Activated T-helper 9 cell treated with anti-CD3 and anti-CD28 coated beads, Interleukin-2, amount 50 U/mL, for 16 hours (primary cell): ENCODE measurements around the gene CAMK2D.
A peak's percentile ranks its signal among the peaks of the same experiment; 100 is the strongest.

Source experiments
- DNase-seq: peaks from one replicate; pipeline ENCODE4 v3.0.0-alpha.2; 2020; ENCODE audit warnings: low read depth

The CAMK2D gene

DNA sequence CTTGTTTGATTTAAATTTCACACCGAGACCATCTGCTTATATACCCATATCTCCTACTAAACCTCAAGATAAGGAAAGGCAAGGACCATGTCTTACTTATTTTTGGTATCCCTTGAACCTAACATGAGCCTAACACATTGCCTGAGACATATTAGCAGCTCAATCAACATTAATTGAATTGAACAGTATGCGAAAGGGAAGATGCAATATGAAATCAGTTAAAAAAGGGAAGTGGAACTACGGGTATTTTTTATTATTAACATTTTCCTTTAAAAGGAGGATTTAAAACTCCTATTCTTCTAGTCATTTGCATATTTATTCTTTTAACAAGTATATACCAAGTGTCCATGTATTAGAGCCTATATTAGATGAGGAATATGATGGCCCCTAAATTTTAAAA, 197.0 kb downstream of the CAMK2D start:
- DNase-seq, result no peak

DNA sequence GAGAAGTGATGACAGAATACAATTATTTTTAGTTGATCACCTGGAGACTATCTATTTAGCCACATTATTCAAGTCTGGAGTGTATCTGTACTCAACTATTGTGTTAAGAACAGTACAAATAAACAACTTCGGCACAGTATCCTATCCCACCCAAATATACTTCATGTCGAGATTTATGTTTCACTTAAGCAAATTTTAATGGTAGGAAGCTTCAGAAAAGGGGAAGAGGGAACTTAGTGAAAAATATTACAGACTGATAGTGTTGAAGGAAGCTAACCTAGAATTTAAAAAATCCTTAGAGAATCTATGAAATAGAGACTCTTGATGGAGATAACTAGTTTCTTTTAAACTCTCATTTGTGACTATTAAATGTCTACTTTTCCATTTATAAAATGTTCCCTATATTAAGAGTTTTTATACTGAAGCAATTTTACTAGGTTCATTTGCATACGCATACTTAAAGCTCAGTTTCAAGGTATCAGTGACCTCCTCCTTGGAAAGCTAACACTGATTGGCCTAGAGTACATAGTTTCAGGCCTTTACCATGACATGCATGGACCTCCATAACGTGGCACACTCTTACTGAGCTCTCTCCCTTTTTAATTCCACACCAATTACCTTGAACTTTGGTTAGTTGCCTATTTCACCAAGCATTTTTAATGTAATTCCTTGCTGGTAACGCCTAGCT, 197.7 kb downstream of the CAMK2D start:
- DNase-seq, result no peak

DNA sequence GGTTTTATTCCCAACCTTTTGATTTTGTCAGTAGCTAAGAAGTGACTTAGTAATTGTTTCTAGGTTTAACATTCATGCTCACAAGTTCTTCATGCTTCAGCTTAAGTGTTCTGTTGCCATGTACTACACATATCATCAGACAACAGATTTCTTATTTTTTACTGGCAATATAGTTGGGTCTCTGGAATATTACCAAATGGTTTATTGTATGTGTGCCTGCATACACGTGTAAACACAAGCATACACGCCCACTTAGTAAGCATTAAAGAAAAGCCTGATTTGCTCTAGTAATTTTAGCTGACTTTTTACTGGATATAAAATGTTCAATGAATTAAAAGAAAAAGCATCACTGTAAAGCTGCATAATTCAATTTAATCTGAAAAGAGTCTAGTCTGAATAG, 199.8 kb downstream of the CAMK2D start:
- DNase-seq, result no peak

DNA sequence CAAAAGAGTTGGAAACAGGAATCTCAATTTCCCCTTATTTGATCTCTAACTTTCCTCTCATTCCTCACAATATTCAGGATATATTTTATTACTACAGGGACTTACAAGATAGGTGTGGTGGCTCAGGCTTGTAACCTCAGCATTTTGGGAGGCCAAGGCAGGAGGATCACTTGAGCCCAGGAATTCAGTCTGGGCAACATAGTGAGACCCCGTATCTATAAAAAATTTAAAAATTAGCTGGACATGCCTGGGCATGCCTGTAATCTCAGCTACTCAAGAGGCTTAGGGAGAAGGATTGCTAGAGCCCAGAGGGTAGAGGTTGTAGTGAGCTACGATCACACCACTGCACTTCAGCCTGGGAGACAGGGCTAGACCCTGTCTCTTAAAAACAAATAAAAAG, 200.4 kb downstream of the CAMK2D start:
- DNase-seq, result no peak

DNA sequence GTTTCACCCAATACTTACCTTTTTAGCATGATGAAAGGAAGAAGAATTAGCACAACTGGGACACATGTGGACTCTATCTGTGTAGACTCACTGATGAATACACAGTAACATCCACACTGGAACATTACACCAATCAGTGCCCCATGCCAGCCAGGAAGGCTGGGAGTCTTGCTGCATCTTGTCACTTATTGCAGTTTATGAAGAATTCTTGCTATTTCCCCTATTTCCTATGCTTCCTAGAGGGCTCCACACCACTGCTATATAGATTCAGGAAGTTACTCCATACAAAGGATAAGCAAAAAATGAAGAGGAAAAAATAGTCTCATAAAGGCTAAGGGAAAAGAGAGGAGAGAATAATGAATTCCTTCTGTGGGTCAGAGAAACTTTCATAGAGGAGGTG, 201.0 kb downstream of the CAMK2D start:
- DNase-seq, result no peak

DNA sequence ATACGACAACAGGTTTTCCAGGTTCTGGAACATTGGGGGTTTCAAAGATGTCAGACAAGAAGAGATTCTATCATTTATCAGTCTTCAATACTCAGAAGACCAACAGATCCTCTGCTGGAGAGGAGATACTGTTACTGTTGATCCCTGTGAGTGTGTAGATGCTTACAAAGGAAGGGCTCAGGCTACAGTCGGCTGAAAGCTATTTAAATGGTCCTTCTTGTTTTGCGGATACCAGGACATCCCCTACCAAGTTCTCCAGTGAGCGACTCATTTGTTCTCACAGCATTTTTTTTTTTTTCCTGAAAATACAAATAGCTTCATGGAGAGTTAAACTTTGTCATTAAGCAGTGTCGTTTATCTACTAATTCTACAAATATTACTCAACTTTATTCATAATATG, 201.6 kb downstream of the CAMK2D start:
- no peak for DNase-seq

DNA sequence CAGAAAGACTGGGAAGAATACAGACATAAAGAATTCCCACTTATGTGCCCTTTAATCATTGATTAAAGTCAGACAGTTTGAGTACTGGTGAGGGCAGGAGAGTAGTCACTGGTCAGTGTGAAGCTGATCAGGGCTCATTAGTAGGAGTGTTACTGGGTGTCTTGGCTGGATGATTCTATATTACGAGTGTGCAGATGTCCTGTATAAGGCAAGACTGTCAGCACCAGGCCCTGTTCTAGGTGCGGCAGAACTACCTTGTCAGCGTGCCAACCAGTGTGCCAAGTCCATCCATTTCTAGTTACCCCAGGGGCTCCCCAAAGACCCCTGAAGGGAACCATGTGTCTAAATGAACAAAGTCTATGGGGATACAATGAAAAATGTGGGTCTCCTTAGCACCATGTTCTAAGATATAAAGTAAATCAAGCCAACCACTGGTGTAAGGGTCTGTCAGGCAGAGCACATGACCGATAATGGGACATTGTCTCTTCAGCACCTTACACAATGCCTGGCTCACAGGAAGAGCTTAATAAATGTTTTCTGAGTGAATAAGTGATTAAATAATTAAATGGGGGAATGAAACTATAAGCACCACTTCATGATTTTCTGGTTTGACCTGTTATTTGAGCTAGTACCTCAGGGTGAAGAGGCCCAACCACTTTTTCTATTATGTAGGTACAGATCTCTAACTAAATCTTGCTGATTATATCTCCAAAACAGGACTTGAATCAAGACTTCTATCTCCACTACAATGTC, 205.0 kb downstream of the CAMK2D start:
- no peak for DNase-seq

DNA sequence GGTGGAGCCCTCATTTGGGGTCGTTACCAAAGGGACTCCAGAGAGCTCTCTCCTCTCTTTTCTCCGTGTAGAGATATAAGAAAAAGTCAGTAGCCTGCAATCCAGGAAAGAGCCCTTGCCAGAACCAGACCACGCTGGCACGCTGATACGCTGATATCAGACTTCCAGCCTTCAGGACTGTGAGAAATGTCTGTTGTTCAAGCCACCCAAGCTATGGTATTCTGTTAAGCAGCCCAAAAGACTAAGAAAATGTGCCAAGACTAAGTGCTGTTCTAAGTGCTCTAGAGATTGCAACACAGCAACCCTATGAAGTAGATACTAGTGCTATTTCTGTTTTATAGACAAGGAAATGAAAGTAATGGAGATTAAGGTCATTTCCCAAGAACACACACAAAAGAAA, 205.7 kb downstream of the CAMK2D start:
- no peak for DNase-seq

DNA sequence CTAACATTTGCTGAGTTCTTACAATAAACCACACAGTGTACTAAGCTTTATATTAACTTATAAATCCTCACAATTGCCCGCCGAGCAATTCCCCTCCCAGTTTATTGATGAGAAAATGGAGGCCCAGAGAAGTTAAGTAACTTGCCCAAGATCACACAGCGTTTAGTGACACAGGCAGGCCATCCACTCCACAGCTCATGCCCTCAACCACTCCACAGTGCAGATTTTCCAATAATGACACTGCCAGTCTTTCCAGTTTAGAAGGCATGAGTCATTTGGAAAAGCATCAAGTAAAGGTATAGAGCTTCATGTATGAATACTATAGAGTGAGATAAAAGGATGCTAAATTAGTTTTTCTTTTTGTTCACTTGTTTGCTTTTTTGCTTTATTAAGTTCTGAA, 208.5 kb downstream of the CAMK2D start:
- DNase-seq, result no peak

DNA sequence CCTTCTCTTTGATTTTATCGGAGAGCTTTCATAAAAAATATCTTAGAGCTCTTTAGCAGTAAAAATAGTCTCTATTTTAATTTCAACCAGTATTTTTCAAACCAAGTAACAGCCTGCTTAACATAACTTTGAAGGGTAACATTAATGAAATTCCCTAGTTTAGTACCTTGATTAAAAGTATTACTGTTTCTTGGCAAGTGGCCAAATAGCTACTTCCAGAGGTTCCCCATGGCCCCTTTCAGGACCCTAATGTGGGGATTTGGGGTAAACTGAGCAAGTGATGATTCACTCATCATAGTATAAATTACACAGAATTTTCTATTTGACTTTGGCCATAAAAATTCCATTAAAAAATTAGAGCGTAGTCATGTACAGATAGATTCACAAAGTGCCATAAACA, 211.0 kb downstream of the CAMK2D start:
- DNase-seq, result no peak

DNA sequence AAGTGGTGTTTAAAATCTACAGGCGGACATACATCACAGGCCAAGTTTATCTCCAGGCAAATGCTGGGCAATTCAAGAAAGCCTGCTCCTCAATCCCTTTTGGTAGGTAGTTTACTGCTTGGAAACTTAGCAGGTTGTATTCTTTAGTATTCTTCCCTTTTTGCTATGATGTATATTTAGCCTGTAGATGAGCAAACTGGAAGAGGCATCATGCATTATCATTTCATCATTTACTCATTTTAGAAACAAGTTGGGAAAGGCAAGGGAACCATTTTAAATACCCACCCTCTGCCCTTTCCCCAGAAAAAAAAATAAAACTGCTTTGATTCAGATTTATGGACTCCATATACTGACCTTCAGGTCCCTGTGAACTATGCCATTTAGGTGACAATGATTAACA, 213.2 kb downstream of the CAMK2D start:
- DNase-seq, result no peak

DNA sequence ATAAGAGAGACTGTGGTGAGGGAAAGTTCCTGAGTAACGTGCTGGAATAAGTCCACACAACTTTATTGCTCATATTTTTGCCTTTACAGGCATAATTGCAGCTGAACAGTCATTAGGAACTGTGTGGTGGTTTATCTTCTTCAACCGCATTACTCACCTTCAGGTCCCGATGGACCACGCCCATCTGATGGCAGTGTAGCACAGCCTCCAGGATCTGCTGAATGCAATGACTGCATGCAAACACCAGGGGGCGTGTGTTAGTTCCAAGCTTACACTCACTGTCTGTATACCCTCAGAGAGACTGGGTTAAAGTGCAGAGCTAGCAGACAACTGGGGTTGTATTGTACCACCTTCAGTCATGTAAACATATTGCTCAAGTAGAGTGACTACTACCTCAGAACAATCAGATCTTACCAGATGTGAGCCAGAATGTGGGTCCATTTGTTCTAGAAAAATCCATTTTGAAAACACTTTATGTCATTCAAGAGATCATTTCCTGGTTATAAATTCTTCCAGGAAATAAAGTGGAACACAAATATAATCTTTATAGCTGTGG, 214.0 kb downstream of the CAMK2D start:
- DNase-seq, result peak; percentile 83

DNA sequence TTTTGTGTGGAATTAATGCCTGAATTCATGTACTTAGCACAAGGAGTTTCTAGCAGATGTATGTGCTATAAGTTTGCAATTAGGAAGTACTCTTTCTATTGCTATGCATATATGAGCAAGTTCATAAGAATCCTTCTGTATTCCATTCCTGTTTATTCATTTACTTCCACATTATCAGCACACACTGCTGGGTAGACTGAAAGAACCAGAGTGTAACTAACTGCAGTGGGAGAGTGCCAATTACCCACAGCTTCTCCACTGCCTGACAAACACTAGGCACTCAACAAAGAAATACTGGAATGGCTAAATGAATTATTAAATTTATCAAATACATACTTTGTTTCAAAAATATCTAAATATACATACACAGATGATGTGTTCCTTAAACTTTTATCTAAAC, 219.6 kb downstream of the CAMK2D start:
- DNase-seq, result no peak

DNA sequence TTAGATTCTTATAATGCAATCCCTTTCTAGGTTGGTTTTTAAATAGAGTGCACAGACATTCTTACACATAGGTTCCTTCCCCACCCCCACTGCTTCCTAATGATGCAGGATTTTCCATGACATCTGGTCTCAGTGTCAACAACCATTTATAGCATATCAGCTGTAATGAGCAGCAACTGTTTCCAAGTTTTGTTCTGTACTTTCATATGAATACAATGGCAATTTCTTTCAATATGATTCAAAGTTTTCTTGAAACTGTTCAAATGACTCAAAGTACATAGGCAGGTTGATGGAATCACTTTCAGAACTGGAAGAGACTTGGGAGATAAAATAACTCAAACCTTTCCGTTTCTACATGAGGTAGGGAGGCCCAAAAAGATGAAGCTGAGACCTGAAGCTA, 220.7 kb downstream of the CAMK2D start:
- no peak for DNase-seq

DNA sequence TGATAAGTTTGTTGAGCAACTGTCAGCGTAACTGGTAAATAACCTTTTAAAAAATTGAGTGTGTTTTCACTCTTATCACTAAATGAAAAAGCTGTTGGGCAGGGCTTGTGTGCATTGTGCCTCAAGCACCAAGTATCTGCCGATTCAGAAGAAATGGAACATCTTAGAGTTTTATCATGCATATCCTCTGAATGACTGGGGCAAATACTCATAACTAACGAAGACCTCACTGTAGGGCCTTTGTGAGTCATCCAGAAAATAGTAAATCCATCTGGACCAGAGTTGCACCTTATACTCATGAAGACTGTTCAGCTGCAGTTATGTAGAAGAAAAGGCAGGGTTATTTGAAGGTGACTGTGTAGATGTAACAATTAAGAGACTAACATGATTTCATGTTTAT, 222.1 kb downstream of the CAMK2D start:
- no peak for DNase-seq

DNA sequence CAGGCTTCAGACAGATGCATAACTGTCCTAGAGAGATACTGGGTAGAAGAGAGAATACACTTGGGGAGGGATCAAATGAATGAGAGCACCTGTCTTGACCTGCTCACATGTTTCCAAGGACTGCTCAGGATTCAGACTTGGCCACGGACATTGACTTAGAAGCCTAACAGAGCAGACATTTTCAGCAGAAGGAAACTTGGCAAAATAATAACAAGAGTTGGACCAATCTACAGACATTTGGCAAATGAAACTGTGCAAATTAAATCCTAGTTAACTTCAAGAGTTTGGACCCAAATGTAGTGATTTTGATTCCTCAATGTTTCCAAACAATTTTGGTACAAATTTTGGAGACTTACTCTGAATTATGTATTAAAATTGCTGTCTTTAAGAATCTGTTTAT, 223.9 kb downstream of the CAMK2D start:
- DNase-seq, result no peak

DNA sequence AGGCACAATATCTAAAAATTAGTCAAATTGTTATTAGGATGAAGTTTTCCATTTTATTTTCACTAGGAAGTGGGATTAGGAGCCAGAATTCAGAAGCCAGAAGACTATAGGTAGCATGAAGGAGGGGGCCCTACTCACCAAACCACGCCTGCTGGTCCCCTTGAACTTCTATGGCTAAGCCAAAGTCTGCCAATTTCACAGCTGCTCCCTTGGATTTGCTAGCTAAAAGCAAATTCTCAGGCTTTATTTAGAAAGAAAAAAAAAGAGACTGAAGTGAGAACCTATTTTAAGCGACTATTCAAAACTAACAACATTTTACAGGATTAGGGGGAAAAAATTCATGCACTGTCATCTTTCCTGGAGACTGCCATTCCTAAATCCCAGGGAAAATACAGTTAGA, 224.3 kb downstream of the CAMK2D start:
- DNase-seq, result no peak

DNA sequence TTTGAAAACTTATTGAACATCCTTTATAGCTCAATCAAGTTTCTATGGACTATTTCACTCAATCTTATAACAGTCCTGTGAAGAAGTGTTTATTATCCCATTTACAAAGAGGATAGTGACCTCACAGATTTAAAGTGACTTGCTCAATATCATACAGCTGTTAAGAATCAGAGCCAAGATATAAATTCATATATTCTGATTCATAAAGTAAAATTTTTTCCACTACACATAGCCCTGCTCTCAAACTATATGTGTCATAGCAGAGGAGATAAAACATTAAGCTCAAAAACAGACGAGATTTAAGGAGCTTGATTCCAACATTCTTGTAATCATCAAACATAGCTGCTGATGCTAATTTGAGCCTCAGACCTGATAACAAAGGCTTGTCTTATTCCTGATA, 226.8 kb downstream of the CAMK2D start:
- no peak for DNase-seq

DNA sequence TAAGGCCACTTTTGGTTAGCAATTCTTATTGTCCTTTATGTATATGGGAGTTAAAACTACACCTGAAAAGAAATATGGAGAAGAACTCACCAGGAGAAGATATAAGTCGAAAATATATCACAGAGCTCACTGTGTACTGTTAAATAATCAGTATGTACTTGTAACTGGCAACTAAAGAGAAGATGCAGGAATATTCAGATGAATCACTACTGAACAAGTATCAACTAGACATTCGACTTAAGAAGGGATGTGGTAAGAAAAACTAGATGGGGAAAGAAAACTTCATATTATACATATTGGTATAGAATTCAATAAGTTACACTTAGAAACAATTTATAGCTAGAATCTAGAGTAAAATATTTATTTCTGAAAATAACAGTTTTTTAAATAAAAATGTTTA, 230.0 kb downstream of the CAMK2D start:
- DNase-seq, result no peak

DNA sequence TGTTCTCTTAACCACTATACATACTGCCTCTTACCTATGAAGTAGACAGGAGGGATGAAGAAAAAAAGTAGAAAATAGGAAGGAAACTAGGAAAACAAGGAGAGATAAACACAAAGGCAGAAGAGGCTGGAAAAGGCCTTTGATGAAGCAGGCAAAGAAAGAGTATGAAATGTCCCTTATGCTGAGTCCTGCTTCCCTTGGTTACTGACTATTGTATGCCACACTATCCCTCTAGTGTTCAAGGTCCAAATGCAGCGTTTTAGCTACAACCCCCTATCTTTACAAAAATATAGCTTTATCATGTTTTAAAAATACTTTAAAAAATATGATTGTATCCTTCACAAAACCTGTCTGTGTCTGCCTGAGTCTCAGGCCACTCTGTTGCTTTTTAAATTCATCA, 233.1 kb downstream of the CAMK2D start:
- no peak for DNase-seq

DNA sequence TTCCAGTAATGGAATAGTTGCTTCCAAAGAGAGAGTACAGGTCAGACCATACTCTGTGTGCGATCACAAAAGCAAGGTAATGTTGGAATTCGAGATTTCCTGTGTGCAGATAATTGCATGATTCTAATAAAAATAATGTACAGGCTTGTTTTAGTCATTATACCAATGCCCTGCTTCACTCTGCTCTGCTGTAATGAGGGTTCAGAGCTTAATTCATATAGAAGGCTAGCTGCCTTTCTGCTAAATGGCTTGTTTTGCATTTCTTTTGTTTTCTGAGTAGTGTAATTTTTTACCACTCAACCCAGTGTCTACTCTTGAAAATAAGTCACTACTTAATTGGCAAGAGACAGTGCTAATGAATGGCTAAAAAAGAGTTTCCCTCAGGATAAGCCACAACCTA, 236.0 kb downstream of the CAMK2D start:
- no peak for DNase-seq

DNA sequence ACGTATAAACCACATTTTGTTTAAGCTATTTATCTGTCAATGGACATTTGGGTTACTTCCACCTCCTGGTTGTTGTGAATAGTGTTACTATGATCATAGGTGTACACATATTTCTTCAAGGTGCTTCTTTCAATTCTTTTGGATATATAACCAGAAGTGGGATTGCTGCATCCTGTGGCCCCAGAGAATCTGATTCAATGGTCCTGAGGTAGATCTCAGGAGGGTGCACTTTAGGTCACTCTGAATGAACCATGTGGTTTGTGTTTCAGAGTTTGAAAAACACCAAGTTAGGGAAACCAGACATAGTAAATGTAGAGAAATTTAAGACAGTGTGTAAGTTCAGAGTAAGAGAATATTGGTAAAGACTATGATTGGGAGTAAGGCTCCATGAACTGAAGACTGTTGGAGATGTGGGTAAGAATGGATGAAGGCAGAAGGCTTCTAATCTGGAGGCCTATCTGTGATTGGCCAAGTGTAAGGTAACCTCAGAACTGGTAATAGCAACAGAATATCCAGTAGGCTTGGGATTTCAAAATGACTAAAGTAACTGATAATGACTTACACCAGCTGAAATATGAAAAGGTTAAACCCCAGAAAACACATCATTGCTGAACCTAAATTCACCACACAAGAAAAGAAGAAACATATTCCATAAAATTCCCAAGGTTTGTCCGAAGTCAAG, 236.9 kb downstream of the CAMK2D start:
- DNase-seq, result no peak

DNA sequence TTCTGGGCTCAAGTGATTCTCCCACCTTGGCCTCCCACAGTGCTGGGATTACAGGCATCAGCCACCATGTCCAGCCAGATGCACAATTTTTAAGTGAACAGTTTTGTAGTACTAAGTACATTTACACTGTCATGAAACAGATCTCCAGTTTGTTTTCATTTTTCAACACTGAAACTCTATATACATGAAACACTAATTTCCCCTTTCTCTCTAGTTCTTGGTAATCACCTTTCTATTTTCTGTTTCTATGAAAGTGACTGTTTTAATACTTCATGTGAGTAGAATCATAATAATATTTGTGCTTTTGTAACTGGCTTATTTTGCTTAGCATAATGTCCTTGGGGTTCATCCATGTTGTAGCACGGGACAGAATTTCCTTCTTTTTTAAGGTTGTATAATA, 237.4 kb downstream of the CAMK2D start:
- DNase-seq, result no peak
